A673 (cell line): Measurements from ENCODE around the gene IPO13.

ENCODE experiments used
- EZH2 ChIP-seq: fragments of 200-600 bp; sonication (generic); IDR thresholded peaks from 2 replicates; pipeline ENCODE4 v1.6.1; 2017; ENCODE audit warnings: borderline replicate concordance, low read depth, mild to moderate bottlenecking, mixed read lengths, antibody characterized with exemption, low read length; ENCODE audit not compliant: poor library complexity, severe bottlenecking
- TF ChIP-seq, protein P1 (sequence below): fragments of 300-800, 200-600 bp; sonication (generic); conservative IDR thresholded peaks from 2 replicates; pipeline ENCODE4 v1.5.1; 2017; ENCODE audit warnings: low read depth, mild to moderate bottlenecking, antibody characterized with exemption, low read length, moderate library complexity, mixed read lengths

- no peak for TF ChIP-seq EZH2
- TF ChIP-seq, protein P1, sequence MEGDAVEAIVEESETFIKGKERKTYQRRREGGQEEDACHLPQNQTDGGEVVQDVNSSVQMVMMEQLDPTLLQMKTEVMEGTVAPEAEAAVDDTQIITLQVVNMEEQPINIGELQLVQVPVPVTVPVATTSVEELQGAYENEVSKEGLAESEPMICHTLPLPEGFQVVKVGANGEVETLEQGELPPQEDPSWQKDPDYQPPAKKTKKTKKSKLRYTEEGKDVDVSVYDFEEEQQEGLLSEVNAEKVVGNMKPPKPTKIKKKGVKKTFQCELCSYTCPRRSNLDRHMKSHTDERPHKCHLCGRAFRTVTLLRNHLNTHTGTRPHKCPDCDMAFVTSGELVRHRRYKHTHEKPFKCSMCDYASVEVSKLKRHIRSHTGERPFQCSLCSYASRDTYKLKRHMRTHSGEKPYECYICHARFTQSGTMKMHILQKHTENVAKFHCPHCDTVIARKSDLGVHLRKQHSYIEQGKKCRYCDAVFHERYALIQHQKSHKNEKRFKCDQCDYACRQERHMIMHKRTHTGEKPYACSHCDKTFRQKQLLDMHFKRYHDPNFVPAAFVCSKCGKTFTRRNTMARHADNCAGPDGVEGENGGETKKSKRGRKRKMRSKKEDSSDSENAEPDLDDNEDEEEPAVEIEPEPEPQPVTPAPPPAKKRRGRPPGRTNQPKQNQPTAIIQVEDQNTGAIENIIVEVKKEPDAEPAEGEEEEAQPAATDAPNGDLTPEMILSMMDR, result no peak
Observed at GRCh38 chr1:43904660-43905551, 41.8 kb upstream of the IPO13 start.
